Stomach (tissue), 9 donors: ENCODE data around the gene CBX2. TPM values are rescaled to one million over a fixed set of nuclear protein-coding genes. Genes with fewer than 3 reads are reported as not detected.

Experiments
- DNase-seq, 2 donors: peaks; one replicate each; pipeline versions ENCODE4 v3.0.0 to v3.0.0-alpha.2; 2013 to 2019
- H3K27ac ChIP-seq, 5 donors: fragments of 200-600 bp in 4 of 5; sonication (generic) in 4 of 5; one replicate each; pipeline ENCODE4 v1.5.1; 2013 to 2019; ENCODE audit warnings: mild to moderate bottlenecking in 1 of 5, moderate library complexity in 1 of 5
- H3K27me3 ChIP-seq, 3 donors: fragments of 200-600 bp; sonication (generic); one replicate each; pipeline ENCODE4 v1.5.1; 2017 to 2019; ENCODE audit warnings: mixed run types in 1 of 3
- H3K36me3 ChIP-seq, 4 donors: fragments of 200-600 bp; sonication (generic); 1 replicate in 3 of 4; 2 replicates in 1 of 4; pipeline ENCODE4 v1.5.1; 2016 to 2019
- H3K4me1 ChIP-seq, 4 donors: fragments of 200-600 bp; sonication (generic); one replicate each; pipeline ENCODE4 v1.5.1; 2016 to 2019
- H3K4me3 ChIP-seq, 4 donors: fragments of 200-600 bp; sonication (generic) in 3 of 4; one replicate each; pipeline ENCODE4 v1.5.1; 2016 to 2019; ENCODE audit warnings: mild to moderate bottlenecking in 1 of 4
- H3K9me3 ChIP-seq, 4 donors: fragments of 200-600 bp; sonication (generic); one replicate each; pipeline ENCODE4 v1.5.1; 2016 to 2019
- CTCF ChIP-seq, 7 experiments: fragments of 450-650 bp in 4 of 7; fragments of 200-600 bp in 3 of 7; sonication (generic) in 3 of 7; IDR thresholded peaks; one replicate each; pipeline ENCODE4 v1.5.1; 2016 to 2019; ENCODE audit warnings: antibody characterized with exemption in 7 of 7, control low read depth in 2 of 7, mild to moderate bottlenecking in 1 of 7
- EP300 ChIP-seq: sonication (generic); formaldehyde crosslinking; IDR thresholded peaks from one replicate; pipeline ENCODE4 v1.6.1; 2017; ENCODE audit warnings: antibody characterized with exemption
- POLR2A ChIP-seq, 4 donors: fragments of 450-650 bp; IDR thresholded peaks; one replicate each; pipeline ENCODE4 v1.6.1; 2016; ENCODE audit warnings: antibody characterized with exemption in 4 of 4, control low read depth in 2 of 4, mild to moderate bottlenecking in 1 of 4, moderate library complexity in 1 of 4
- POLR2AphosphoS5 ChIP-seq, 3 donors: sonication (generic); formaldehyde crosslinking; IDR thresholded peaks; one replicate each; pipeline ENCODE4 v1.6.1; 2016; ENCODE audit warnings: antibody characterized with exemption in 3 of 3
- WGBS, 5 donors: extraction: QIAGEN DNeasy Blood & Tissue Kit in 3 of 5; methylation state at CpG; one replicate each; pipeline versions ENCODE4 v1.1.5 to v1.1.7; 2013 to 2018; 5-methylcytosine and 5-hydroxymethylcytosine counted together
- intact Hi-C: fragments of 100-400 bp; cut with DNase I; formaldehyde crosslinking; loops from one replicate; pipeline ENCODE4 v1.15.1; 2023; ENCODE audit warnings: low total_unique reads
- polyA plus RNA-seq, 3 donors: library from polyadenylated mRNA; stranded (reverse); fragments of 200-250 nt; gene quantifications; one replicate each; pipeline ENCODE4 v1.2.3, GENCODE V29; 2013
- total RNA-seq, 5 donors: library from RNA; depleted of rRNA; stranded (reverse); fragments of >200 nt; gene quantifications; one replicate each; pipeline versions ENCODE4 v1.1.0 to v1.2.3, GENCODE V29; 2014 to 2016
- donor health status: healthy with polysubstance abuse.
- donor health status: Bipolar disorder and iron deficiency.
- donor health status: healthy.

Gene CBX2
- total and polyA plus RNA-seq, 8 donors: under 0.01 to 1.3 (median 1.0) TPM; not detected in 3

- DNase-seq: no peak
- TF ChIP-seq EP300 (no peak), POLR2A (IDR thresholded peaks at IDR 0.05) (no peak), POLR2AphosphoS5 (IDR thresholded peaks at IDR 0.05) (no peak), CTCF (IDR thresholded peaks at IDR 0.05) (no peak)
- Histone ChIP-seq H3K9me3 (no peaks in the 10 kb centered on the region), H3K27me3 (peaks cover 3 to 100% (median 29%) of the 10 kb centered on the region in 3 donors), H3K4me1 (peaks cover 0 to 3% (median 1%) of the 10 kb centered on the region in 4 donors), H3K4me3 (no peak overlapping the region), H3K36me3 (no peaks in the 10 kb centered on the region), H3K27ac (no peak overlapping the region)
- WGBS, 5 donors: 94 to 97% (median 96%) methylated on average over 21 to 31 of the region's 31 CpGs
- intact Hi-C loops: no loop called here
Measured at GRCh38 chr17:79784353-79785016, 6.5 kb downstream of the CBX2 start.

- 94 to 96% (median 95%) methylated on average over 13 to 17 of the region's 17 CpGs for WGBS, 5 donors
- intact Hi-C loops: no loop called here
- no peak for DNase-seq
- H3K27ac ChIP-seq: no peak overlapping the region
- peaks cover 7 to 11% (median 9%) of the 10 kb centered on the region in 4 donors for H3K4me1 ChIP-seq
- H3K4me3 ChIP-seq: no peak overlapping the region
- TF ChIP-seq CTCF (IDR thresholded peaks at IDR 0.05) (no peak), POLR2A (IDR thresholded peaks at IDR 0.05) (no peak)
- H3K27me3 ChIP-seq: peaks cover 9 to 100% (median 35%) of the 10 kb centered on the region in 3 donors
- H3K36me3 ChIP-seq: no peaks in the 10 kb centered on the region
- H3K9me3 ChIP-seq: no peaks in the 10 kb centered on the region
Measured at GRCh38 chr17:79785017-79785899, 7.3 kb downstream of the CBX2 start.

DNA sequence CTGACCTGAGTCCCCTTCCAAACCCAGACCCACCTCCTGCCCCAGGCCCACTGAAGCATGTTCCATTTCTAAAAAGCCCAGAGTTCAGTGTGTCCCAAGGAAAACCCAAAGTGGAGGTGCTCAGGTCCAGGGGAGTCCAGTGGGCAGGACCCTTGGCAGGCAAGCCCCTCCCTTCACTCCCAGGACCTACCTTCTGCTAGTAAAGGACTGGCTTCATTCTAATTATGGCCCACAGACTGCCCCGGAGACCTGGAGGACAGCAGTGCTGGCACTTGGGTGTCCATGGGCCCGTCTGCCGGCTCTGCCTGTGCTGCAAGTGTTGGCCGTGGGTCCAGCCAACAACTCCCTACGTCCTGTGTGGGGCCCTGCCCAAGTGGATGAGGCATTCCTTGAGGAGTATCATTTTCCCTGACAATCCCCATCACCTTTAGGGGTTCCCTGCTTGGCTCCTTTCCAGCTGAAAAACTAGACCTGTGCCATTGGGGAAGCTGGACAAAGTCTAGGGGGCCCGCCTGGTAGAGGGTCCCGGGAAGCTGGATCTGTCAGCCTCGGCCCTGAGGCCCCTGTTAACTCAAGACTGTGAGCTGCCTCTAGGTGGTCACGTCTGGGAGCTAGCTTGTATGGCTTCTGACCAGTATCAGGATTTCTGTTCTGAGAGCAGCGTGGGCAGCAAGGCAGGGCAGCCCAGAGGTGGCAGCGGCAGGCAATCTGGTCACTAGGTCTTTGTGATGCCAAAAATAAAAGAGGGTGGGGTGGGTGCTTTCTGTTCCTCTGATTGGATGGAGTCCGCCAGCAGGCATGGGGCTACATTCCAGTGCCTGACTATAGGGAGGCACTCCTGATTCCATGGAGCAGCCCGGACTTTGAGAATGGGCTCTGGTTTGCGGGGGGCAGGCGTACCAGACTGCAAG lies 8.2 kb downstream of the CBX2 start:
- H3K36me3 ChIP-seq: no peaks in the 10 kb centered on the region
- peaks cover 18 to 100% (median 37%) of the 10 kb centered on the region in 3 donors for H3K27me3 ChIP-seq
- no peaks in the 10 kb centered on the region for H3K9me3 ChIP-seq
- no peak overlapping the region for H3K27ac ChIP-seq
- intact Hi-C loops: no loop called here
- peaks cover 12 to 19% (median 16%) of the 10 kb centered on the region in 4 donors for H3K4me1 ChIP-seq
- H3K4me3 ChIP-seq: no peak overlapping the region
- DNase-seq: peak in 1 of 2 donors; percentile 3
- WGBS, 5 donors: 84 to 90% (median 89%) methylated on average over 8 to 15 of the region's 15 CpGs
- TF ChIP-seq EP300 (no peak), CTCF (IDR thresholded peaks at IDR 0.05) (no peak), POLR2A (IDR thresholded peaks at IDR 0.05) (no peak), POLR2AphosphoS5 (IDR thresholded peaks at IDR 0.05) (no peak)
